Omental fat pad (tissue), 4 donors: ENCODE data around the gene FASLG. TPM values are rescaled to one million over a fixed set of nuclear protein-coding genes. Genes with fewer than 3 reads are reported as not detected.

Source experiments
- ATAC-seq: fragments of 150-250 bp; one replicate; pipeline ENCODE4 v1.9.1; 2016; ENCODE audit warnings: mild to moderate bottlenecking, moderate library complexity; ENCODE audit not compliant: low FRiP score
- DNase-seq: peaks from one replicate; pipeline ENCODE4 v3.0.0-alpha.2; 2019; ENCODE audit warnings: low spot score
- total RNA-seq, 4 donors: library from RNA; depleted of rRNA; stranded (reverse); fragments of >200 nt; gene quantifications; one replicate each; pipeline ENCODE4 v1.1.0, GENCODE V29; 2016
- TF ChIP-seq, protein P1 (sequence below), 3 donors: fragments of 450-650 bp; IDR thresholded peaks; one replicate each; pipeline ENCODE4 v1.5.1; 2016 to 2017; ENCODE audit warnings: antibody characterized with exemption in 3 of 3, mild to moderate bottlenecking in 3 of 3, moderate library complexity in 2 of 3

FASLG gene
- total RNA-seq, 4 donors from 2014 or later = 0.24 to 0.31 TPM; not detected in 2

GRCh38 chr1:172630056-172630818 lies 28.7 kb upstream of the FASLG start:
- TF ChIP-seq, protein P1, sequence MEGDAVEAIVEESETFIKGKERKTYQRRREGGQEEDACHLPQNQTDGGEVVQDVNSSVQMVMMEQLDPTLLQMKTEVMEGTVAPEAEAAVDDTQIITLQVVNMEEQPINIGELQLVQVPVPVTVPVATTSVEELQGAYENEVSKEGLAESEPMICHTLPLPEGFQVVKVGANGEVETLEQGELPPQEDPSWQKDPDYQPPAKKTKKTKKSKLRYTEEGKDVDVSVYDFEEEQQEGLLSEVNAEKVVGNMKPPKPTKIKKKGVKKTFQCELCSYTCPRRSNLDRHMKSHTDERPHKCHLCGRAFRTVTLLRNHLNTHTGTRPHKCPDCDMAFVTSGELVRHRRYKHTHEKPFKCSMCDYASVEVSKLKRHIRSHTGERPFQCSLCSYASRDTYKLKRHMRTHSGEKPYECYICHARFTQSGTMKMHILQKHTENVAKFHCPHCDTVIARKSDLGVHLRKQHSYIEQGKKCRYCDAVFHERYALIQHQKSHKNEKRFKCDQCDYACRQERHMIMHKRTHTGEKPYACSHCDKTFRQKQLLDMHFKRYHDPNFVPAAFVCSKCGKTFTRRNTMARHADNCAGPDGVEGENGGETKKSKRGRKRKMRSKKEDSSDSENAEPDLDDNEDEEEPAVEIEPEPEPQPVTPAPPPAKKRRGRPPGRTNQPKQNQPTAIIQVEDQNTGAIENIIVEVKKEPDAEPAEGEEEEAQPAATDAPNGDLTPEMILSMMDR (IDR thresholded peaks at IDR 0.05) = no peak
- no peak for DNase-seq

DNA sequence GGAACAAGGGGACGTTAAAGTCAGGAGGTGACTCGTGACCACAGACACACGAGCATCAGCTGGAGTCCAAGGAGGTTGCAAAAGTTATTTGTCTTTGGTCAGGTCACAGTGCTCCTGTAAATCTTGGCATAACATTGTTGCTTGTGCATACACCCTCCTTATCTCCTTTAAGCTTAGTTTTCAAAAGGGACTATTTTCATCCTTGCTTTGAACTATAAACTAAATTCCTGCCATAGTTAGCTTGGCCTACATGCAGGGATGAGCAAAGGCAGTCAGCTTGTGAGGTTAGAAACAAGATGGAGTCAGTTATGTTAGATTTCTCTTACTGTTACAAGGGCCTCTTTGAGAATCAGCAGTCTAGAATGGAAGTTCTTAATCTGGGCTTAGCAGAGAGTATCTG lies 28.0 kb upstream of the FASLG start:
- TF ChIP-seq, protein P1 (IDR thresholded peaks at IDR 0.05) = no peak
- ATAC-seq (no peak), DNase-seq (no peak)

More at GRCh38 chr1:172630056-172630818, 28.7 kb upstream of the FASLG start:
- no peak for ATAC-seq

DNA sequence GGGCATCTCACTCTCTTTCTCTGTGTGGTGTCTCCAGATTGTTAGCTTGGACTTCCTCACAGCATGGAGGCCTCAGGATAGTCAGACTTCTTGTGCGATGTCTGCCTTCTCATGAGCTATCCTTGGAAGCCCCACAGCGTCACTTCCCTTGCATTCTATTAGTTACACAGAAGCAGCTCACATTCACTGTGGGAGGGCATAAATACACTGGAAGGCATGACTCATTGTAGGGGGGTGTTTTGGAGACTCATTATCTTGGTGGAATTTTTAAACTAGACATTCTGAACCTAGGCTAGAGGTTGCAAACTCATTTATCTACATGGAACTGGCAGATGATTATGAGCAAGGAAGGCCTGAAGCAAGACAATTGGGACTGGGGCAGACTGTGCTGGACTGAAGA lies 21.4 kb upstream of the FASLG start:
- ATAC-seq = no peak
- TF ChIP-seq, protein P1 (IDR thresholded peaks at IDR 0.05) = no peak
- no peak for DNase-seq

GRCh38 chr1:172638249-172638648 lies 20.7 kb upstream of the FASLG start:
- TF ChIP-seq, protein P1 (IDR thresholded peaks at IDR 0.05) = no peak
- ATAC-seq (no peak), DNase-seq (no peak)

DNA sequence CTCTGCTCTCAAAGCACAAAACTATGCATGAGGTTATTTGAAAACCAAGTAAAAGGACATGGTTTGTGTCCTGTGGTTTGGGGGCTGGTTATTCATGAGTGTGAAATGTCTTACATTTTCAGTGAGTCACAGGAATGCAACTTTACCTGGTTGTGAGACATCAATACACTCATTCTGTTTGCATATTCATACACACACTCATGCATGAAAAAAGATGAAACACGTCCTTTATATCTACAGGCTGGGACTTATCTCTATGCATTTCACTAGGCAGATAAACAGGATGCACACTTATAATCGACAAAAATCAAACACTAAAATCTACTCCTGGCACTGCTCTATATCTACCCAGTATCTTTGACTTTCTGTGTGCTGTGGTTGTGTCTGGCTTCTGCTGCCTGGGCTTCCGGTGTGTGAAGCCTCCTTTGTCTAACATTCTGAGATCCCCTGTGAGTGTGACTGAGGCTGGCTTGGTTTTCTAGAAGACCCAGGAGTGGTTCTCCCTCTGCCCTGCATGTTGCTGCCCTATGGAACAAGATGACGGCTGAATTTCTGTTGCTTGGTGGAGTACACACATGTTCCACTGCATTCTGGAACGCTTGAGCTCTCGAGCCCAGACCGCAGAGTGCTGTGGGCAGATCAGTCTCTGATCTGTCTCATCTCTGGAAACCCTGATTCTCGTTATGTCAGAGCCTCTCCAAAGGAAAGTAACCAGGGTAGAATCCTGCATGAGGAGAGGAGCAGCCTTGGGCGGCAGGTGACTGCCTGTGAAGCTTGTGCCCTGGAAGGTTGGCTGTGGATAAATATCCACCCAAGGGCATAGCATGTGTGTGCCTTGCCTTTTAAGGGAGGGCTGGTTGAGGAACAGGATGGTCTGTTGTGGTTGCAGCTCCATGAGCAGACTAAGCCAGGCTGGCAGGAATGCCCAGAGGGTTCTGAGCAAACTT lies 19.7 kb upstream of the FASLG start:
- TF ChIP-seq, protein P1 (IDR thresholded peaks at IDR 0.05) = no peak
- ATAC-seq = no peak
- no peak for DNase-seq

DNA sequence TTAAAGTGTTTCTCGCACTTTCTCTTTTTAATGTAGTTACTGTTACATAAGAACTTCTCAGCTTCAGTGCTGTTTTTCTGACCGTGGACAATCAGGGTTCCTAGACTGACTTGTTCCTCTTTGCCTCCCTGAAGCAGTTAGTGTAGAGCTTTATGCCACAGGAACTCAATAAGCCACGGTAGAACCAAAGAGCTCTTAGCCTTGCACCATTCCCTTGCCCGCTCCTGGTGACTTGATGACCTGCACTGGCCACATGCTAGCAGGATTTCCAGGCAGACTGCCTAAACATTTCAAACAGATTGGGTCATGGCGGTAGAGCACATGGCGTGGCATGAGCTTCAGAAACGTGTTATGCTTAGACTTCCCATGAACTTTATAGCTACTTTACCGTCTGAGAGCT lies 18.8 kb upstream of the FASLG start:
- TF ChIP-seq, protein P1 (IDR thresholded peaks at IDR 0.05) = no peak
- ATAC-seq (no peak), DNase-seq (no peak)
